ENCODE measurements around the gene NTRK2.

Gene NTRK2

GRCh38 chr9:84808416-84808815 is 138.9 kb downstream of the NTRK2 start:
- DNase-seq (ENCODE audit: low read depth): no peak
- no peak overlapping the region for H3K4me3 ChIP-seq (ENCODE audit: low read length)
- no peak for TF ChIP-seq CTCF (conservative IDR thresholded peaks at IDR 0.05; ENCODE audit: low read depth, low read length)

DNA sequence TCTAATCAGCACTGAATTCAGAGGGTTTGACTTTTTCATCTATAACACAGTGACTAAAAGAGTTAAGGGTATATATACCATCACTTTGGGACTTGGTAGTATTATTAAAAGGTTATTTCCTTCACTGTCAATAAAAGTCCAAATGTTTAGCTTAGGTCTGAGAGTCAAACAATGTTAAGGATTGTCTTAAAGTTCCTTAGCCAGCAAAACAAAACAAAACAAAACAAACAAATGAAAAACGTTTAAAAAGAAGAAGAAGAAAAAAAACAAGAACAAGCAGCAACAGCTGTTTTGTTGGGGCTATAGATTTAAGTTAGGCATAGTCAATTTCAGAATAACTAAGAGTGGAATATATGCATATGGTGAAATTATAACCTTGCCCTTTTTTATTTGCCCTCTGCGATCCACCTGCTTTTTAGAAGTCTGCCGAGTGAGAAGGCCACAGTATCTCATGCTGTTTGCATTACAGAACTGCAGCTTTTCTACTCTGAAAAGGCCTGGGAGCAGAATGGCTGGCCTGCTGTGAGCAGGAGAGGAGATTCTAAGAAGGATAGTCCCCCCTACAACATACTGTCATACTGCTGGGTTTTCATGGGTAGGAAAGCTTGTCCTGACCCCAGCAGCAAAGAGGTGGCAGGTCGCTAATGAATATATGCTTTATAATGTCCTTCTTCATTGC is 141.7 kb downstream of the NTRK2 start:
- TF ChIP-seq CTCF (conservative IDR thresholded peaks at IDR 0.05; ENCODE audit: low read depth, low read length): no peak
- H3K4me3 ChIP-seq (ENCODE audit: low read length): no peak overlapping the region
- DNase-seq (ENCODE audit: low read depth): no peak

GRCh38 chr9:84811751-84812074 is 142.2 kb downstream of the NTRK2 start:
- DNase-seq (ENCODE audit: low read depth): no peak
- no peak overlapping the region for H3K4me3 ChIP-seq (ENCODE audit: low read length)
- TF ChIP-seq CTCF (conservative IDR thresholded peaks at IDR 0.05; ENCODE audit: low read depth, low read length): no peak

- TF ChIP-seq CTCF (conservative IDR thresholded peaks at IDR 0.05; ENCODE audit: low read depth, low read length): no peak
- no peak overlapping the region for H3K4me3 ChIP-seq (ENCODE audit: low read length)
- no peak for DNase-seq (ENCODE audit: low read depth)
Measured at GRCh38 chr9:84812355-84812754, 142.8 kb downstream of the NTRK2 start.

DNA sequence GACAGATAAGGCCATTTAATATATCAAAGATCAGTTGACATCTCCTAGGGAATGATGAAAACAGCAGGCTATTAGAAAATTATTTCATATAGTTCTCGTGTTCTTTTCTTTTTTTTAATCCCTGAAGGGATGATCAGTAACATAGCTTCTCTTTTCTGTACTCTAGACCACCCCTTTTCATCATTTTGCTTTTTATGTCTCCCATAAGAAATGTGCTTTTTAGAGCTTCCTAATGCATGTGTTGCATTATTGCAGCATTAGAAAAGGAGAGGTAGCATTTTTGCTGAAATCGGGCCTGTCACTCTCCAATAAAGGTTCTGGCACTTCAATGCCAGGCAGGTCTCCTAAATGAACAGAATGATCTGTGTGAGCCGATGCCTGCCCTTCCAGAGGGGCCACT is 143.3 kb downstream of the NTRK2 start:
- DNase-seq (ENCODE audit: low read depth): no peak
- no peak for TF ChIP-seq CTCF (conservative IDR thresholded peaks at IDR 0.05; ENCODE audit: low read depth, low read length)
- H3K4me3 ChIP-seq (ENCODE audit: low read length): no peak overlapping the region

DNA sequence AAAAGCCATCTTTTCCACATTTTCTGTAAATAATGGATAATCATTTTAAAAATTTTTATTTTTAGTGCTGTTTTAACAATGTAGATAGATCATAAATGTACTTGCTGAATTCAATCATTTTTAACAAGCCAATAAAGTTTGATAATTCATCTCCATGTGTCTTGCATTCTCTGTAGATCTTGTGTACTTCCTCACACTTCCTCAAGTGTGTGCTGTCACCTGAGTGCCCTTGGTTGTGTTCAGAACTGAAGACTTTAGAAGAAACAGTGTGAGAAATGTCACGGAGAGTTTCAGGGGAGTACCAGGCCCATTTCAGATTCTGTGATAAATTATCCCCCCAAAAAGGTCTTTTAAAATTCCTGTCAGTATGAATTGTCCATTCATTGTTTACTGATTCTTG is 146.0 kb downstream of the NTRK2 start:
- TF ChIP-seq CTCF (conservative IDR thresholded peaks at IDR 0.05; ENCODE audit: low read depth, low read length): no peak
- H3K4me3 ChIP-seq (ENCODE audit: low read length): no peak overlapping the region
- no peak for DNase-seq (ENCODE audit: low read depth)

DNA sequence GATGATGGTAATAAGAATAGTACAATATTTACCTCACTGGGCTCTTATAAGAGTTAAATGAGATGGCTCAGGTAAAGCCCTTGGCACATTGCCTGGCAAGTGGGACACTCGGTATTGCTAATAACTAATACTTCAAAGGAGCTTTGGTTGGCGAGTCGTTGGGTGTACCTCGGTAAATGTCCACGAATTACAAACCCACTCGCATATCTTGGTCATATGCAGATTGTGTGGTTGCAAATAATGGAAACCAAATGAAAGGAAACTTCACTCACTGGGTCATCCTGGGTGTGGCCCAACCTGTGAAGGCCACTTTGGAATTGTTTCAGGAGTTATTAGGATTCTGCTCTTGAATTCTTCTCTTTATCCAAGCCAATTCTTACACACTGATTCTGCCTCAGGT is 147.5 kb downstream of the NTRK2 start:
- TF ChIP-seq CTCF (conservative IDR thresholded peaks at IDR 0.05; ENCODE audit: low read depth, low read length): no peak
- no peak overlapping the region for H3K4me3 ChIP-seq (ENCODE audit: low read length)
- DNase-seq (ENCODE audit: low read depth): no peak
